Prostate gland (tissue), 2 donors: Measurements from ENCODE around the gene NINJ1. TPM values are rescaled to one million over a fixed set of nuclear protein-coding genes. Genes with fewer than 3 reads are reported as not detected.

Source experiments
- DNase-seq: peaks from one replicate; pipeline ENCODE4 v3.0.0-alpha.2; 2019; ENCODE audit warnings: low spot score
- H3K27ac ChIP-seq, 2 donors: fragments of 200-600 bp; sonication (generic); 2 replicates each; pipeline ENCODE4 v1.5.1; 2017 to 2019
- H3K27me3 ChIP-seq: fragments of 200-600 bp; sonication (generic); replicated peaks from 2 replicates; pipeline ENCODE4 v1.5.1; 2019; ENCODE audit not compliant: insufficient read depth
- H3K36me3 ChIP-seq, 2 donors: fragments of 200-600 bp; sonication (generic); 1 replicate in 1 of 2; 2 replicates in 1 of 2; pipeline versions ENCODE4 v1.5.1 to v1.8.1; 2017 to 2019
- H3K4me1 ChIP-seq: fragments of 200-600 bp; sonication (generic); replicated peaks from 2 replicates; pipeline ENCODE4 v1.5.1; 2019
- H3K4me3 ChIP-seq, 2 donors: fragments of 200-600 bp; sonication (generic); 2 replicates each; pipeline ENCODE4 v1.5.1; 2017 to 2019
- H3K9me3 ChIP-seq: fragments of 200-600 bp; sonication (generic); 2 replicates; pipeline ENCODE4 v1.5.1; 2017
- CTCF ChIP-seq, 4 experiments: fragments of 200-600 bp in 2 of 4; fragments of 450-650 bp in 2 of 4; sonication (generic) in 2 of 4; IDR thresholded peaks; 1 replicate in 3 of 4; 2 replicates in 1 of 4; pipeline ENCODE4 v1.5.1; 2016 to 2019; ENCODE audit warnings: antibody characterized with exemption in 4 of 4, mild to moderate bottlenecking in 2 of 4, moderate library complexity in 2 of 4
- POLR2A ChIP-seq: fragments of 450-650 bp; IDR thresholded peaks from one replicate; pipeline ENCODE4 v1.6.1; 2016; ENCODE audit warnings: antibody characterized with exemption, mild to moderate bottlenecking
- POLR2AphosphoS5 ChIP-seq: sonication (generic); formaldehyde crosslinking; IDR thresholded peaks from one replicate; pipeline ENCODE4 v1.6.1; 2017; ENCODE audit warnings: antibody characterized with exemption
- WGBS: methylation state at CpG from one replicate; pipeline ENCODE4 v1.1.5; 2018; 5-methylcytosine and 5-hydroxymethylcytosine counted together
- intact Hi-C: fragments of 100-400 bp; cut with DNase I; formaldehyde crosslinking; loops from one replicate; pipeline ENCODE4 v1.14.2; 2022
- total RNA-seq, 2 donors: library from RNA; depleted of rRNA; stranded (reverse); fragments of >200 nt; gene quantifications; one replicate each; pipeline ENCODE4 v1.1.0, GENCODE V29; 2016

The NINJ1 gene
- total RNA-seq, 2 donors from 2014 or later = 139 to 183 TPM

GRCh38 chr9:93155716-93156474 is 21.8 kb upstream of the NINJ1 start:
- no peak overlapping the region for H3K4me3 ChIP-seq
- TF ChIP-seq POLR2A = no peak
- no peak for TF ChIP-seq POLR2AphosphoS5
- no peak for TF ChIP-seq CTCF (IDR thresholded peaks at IDR 0.05)
- H3K36me3 ChIP-seq = no peaks in the 10 kb centered on the region
- no peak for DNase-seq
- no peaks in the 10 kb centered on the region for H3K4me1 ChIP-seq
- intact Hi-C loops = loop anchor here (10.0 kb wide), 1 partner anchor 409 kb away; no protein-coding TSS in a partner anchor
- H3K27me3 ChIP-seq = no peaks in the 10 kb centered on the region
- no peaks in the 10 kb centered on the region for H3K9me3 ChIP-seq
- no peak overlapping the region for H3K27ac ChIP-seq
- 86% methylated on average over 16 of the region's 16 CpGs for WGBS

DNA sequence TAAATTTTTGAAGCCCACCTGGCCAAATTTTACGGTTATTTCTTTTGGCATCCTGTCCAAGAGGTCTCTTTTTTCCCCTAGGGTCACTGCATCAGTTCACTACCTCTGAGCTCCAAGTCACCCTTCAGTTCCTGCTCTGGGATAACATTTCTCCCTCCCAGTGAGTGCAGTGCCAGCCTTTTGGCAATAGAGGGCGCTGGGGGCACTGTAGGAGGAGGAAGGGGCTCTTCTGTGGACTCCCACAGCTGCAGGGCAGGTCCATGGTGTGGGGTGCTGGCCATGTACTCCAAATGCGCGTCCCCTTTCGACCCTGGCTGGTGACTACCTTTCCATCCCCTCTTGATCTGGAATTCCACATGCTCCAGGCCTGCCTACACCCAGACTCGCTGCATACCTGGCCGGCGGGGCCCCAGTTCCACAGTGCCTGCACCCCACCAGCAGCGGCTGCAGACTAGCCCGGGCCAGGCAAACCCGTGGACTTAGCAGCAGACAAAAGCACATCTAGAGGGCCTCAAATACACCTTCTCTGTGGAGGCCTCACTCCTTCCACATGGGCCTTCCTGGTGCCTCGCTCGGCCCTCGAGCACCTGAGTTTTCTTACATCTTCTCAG is 20.3 kb upstream of the NINJ1 start:
- Histone ChIP-seq H3K9me3 (no peaks in the 10 kb centered on the region), H3K36me3 (no peaks in the 10 kb centered on the region), H3K27ac (no peak overlapping the region), H3K27me3 (no peaks in the 10 kb centered on the region), H3K4me1 (no peaks in the 10 kb centered on the region), H3K4me3 (no peak overlapping the region)
- TF ChIP-seq CTCF (IDR thresholded peaks at IDR 0.05) (peak in 2 of 4 experiments; percentile 15 to 39), POLR2A (no peak), POLR2AphosphoS5 (no peak)
- DNase-seq = no peak
- intact Hi-C loops = loop anchor here (10.0 kb wide), 1 partner anchor 410 kb away; no protein-coding TSS in a partner anchor
- 81% methylated on average over 14 of the region's 14 CpGs for WGBS

DNA sequence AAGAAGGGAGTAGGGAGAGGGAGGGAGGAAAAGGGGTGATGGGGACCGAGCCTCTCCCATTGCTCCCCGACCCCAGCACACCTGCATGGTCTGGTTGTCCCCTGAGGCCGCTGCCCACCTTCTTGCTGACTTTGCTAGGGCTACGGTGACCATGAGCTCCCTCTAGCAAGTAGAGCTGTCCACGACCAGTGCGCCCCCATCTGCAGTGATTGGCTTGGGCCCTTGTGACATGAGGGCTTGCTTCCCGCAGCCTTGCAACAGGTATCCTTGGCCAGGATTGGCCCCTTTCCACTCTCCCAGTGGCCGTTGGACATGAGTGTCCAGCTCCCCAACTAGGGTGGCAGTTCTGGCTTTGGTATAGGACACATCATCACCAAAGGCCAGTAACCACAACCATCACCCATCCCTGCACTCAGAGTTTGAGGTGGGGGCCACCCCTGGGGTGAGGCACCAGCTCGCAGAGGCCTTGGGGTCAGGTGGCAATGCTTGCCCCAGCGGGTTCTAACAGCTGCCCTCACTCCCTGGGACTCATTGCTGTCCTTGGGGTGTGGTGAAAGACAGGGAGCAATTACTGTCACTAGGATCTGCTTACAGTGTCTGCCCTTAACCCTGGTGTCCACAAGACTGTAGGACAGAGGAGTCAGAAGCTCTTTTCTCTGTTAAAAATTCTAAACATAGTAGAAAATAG is 17.2 kb upstream of the NINJ1 start:
- H3K27ac ChIP-seq = no peak overlapping the region
- TF ChIP-seq POLR2A (no peak), POLR2AphosphoS5 (no peak), CTCF (IDR thresholded peaks at IDR 0.05) (no peak)
- no peaks in the 10 kb centered on the region for H3K9me3 ChIP-seq
- no peaks in the 10 kb centered on the region for H3K4me1 ChIP-seq
- DNase-seq = no peak
- H3K27me3 ChIP-seq = no peaks in the 10 kb centered on the region
- intact Hi-C loops = loop anchor here (10.0 kb wide), 1 partner anchor 414 kb away; no protein-coding TSS in a partner anchor
- no peaks in the 10 kb centered on the region for H3K36me3 ChIP-seq
- H3K4me3 ChIP-seq = no peak overlapping the region
- 89% methylated on average over 10 of the region's 10 CpGs for WGBS

- Histone ChIP-seq H3K4me1 (no peaks in the 10 kb centered on the region), H3K9me3 (no peaks in the 10 kb centered on the region), H3K36me3 (no peaks in the 10 kb centered on the region), H3K4me3 (no peak overlapping the region), H3K27me3 (no peaks in the 10 kb centered on the region), H3K27ac (no peak overlapping the region)
- intact Hi-C loops = no loop called here
- WGBS = 41% methylated on average over 1 of the region's 1 CpG
- DNase-seq = no peak
- TF ChIP-seq POLR2AphosphoS5 (no peak), POLR2A (no peak), CTCF (IDR thresholded peaks at IDR 0.05) (no peak)
These were observed 15.3 kb upstream of the NINJ1 start for GRCh38 chr9:93149361-93149760.
